Measurements from ENCODE around the gene FANCM.
"Not testable (repeated sequence)": the region's sequence is repeated elsewhere in the genome, so short reads cannot be mapped to it uniquely, and the experiment has no call there.

The FANCM gene

GRCh38 chr14:45135156-45135555 is 574 bp upstream of the FANCM start:
- Histone ChIP-seq H3K36me3 (ENCODE audit: insufficient read depth, low read length) (peaks cover 11% of the 10 kb centered on the region; the same call in 1 of the 2 replicates), H3K4me1 (ENCODE audit: insufficient read depth, low read length) (peaks cover 67% of the 10 kb centered on the region), H3K9ac (ENCODE audit: low read depth, low read length) (peak overlapping the region; percentile 95), H3K4me2 (ENCODE audit: insufficient read depth, low read length) (peak overlapping the region; percentile 87), H3K9me3 (ENCODE audit: insufficient read depth, low read length, severe bottlenecking) (no peaks in the 10 kb centered on the region), H3K27me3 (ENCODE audit: insufficient read depth, low read length, poor library complexity) (no peaks in the 10 kb centered on the region), H3K79me2 (ENCODE audit: insufficient read depth, low read length) (peaks cover 85% of the 10 kb centered on the region), H3K27ac (ENCODE audit: low read length) (peak overlapping the region; percentile 85), H4K20me1 (ENCODE audit: insufficient read depth, low read length) (peaks cover 7% of the 10 kb centered on the region), H3K4me3 (ENCODE audit: low read depth in 1 of 2, low read length in 2 of 2) (peak overlapping the region; percentile 98 to 99), H2AFZ (ENCODE audit: low read depth, low read length) (peak overlapping the region; percentile 89)
- no peak for ATAC-seq (ENCODE audit: insufficient read depth, low read depth)
- TF ChIP-seq EZH2 (IDR thresholded peaks at IDR 0.05; ENCODE audit: borderline replicate concordance, low read depth, low read length, severe bottlenecking) (no peak), CTCF (IDR thresholded peaks at IDR 0.05; ENCODE audit: borderline replicate concordance, extremely low read depth, low read length, poor library complexity, severe bottlenecking) (no peak)
- DNase-seq: no peak

GRCh38 chr14:45136399-45136798 is 669 bp downstream of the FANCM start:
- Histone ChIP-seq H3K9me3 (ENCODE audit: insufficient read depth, low read length, severe bottlenecking) (no peaks in the 10 kb centered on the region), H3K79me2 (ENCODE audit: insufficient read depth, low read length) (peaks cover 81% of the 10 kb centered on the region), H3K4me3 (ENCODE audit: low read depth in 1 of 2, low read length in 2 of 2) (peak overlapping the region; percentile 98 to 99), H3K4me1 (ENCODE audit: insufficient read depth, low read length) (peaks cover 59% of the 10 kb centered on the region), H3K4me2 (ENCODE audit: insufficient read depth, low read length) (peak overlapping the region; percentile 87), H3K36me3 (ENCODE audit: insufficient read depth, low read length) (peaks cover 13% of the 10 kb centered on the region), H4K20me1 (ENCODE audit: insufficient read depth, low read length) (peaks cover 7% of the 10 kb centered on the region), H3K9ac (ENCODE audit: low read depth, low read length) (peak overlapping the region; percentile 95), H3K27me3 (ENCODE audit: insufficient read depth, low read length, poor library complexity) (no peaks in the 10 kb centered on the region), H3K27ac (ENCODE audit: low read length) (peak overlapping the region; percentile 96), H2AFZ (ENCODE audit: low read depth, low read length) (peak overlapping the region; percentile 99)
- no peak for TF ChIP-seq CTCF (IDR thresholded peaks at IDR 0.05; ENCODE audit: borderline replicate concordance, extremely low read depth, low read length, poor library complexity, severe bottlenecking)
- no peak for TF ChIP-seq EZH2 (IDR thresholded peaks at IDR 0.05; ENCODE audit: borderline replicate concordance, low read depth, low read length, severe bottlenecking)
- no peak for ATAC-seq (ENCODE audit: insufficient read depth, low read depth)
- no peak for DNase-seq

GRCh38 chr14:45140661-45141187 is 5.0 kb downstream of the FANCM start:
- H3K9ac ChIP-seq (ENCODE audit: low read depth, low read length): no peak overlapping the region

GRCh38 chr14:45142083-45142482 is 6.4 kb downstream of the FANCM start:
- not testable (repeated sequence) for H3K4me3 ChIP-seq (ENCODE audit: low read depth in 1 of 2, low read length in 2 of 2); H3K4me2 ChIP-seq (ENCODE audit: insufficient read depth, low read length); H3K27me3 ChIP-seq (ENCODE audit: insufficient read depth, low read length, poor library complexity); H4K20me1 ChIP-seq (ENCODE audit: insufficient read depth, low read length); H3K9ac ChIP-seq (ENCODE audit: low read depth, low read length); DNase-seq; H3K27ac ChIP-seq (ENCODE audit: low read length); H3K9me3 ChIP-seq (ENCODE audit: insufficient read depth, low read length, severe bottlenecking); ATAC-seq (ENCODE audit: insufficient read depth, low read depth); H2AFZ ChIP-seq (ENCODE audit: low read depth, low read length)
- H3K4me1 ChIP-seq (ENCODE audit: insufficient read depth, low read length): peaks cover 32% of the 10 kb centered on the region
- H3K79me2 ChIP-seq (ENCODE audit: insufficient read depth, low read length): peaks cover 76% of the 10 kb centered on the region
- peaks cover 35% of the 10 kb centered on the region for H3K36me3 ChIP-seq (ENCODE audit: insufficient read depth, low read length)

More at GRCh38 chr14:45140661-45141187, 5.0 kb downstream of the FANCM start:
- no peak overlapping the region for H3K4me3 ChIP-seq (ENCODE audit: low read depth in 1 of 2, low read length in 2 of 2)
- no peak for DNase-seq
- no peak overlapping the region for H3K27ac ChIP-seq (ENCODE audit: low read length)
- H3K27me3 ChIP-seq (ENCODE audit: insufficient read depth, low read length, poor library complexity): no peaks in the 10 kb centered on the region
- peaks cover 88% of the 10 kb centered on the region for H3K79me2 ChIP-seq (ENCODE audit: insufficient read depth, low read length)
- no peak overlapping the region for H2AFZ ChIP-seq (ENCODE audit: low read depth, low read length)
- no peak for TF ChIP-seq EZH2 (IDR thresholded peaks at IDR 0.05; ENCODE audit: borderline replicate concordance, low read depth, low read length, severe bottlenecking)
- TF ChIP-seq CTCF (IDR thresholded peaks at IDR 0.05; ENCODE audit: borderline replicate concordance, extremely low read depth, low read length, poor library complexity, severe bottlenecking): no peak
- H4K20me1 ChIP-seq (ENCODE audit: insufficient read depth, low read length): peaks cover 7% of the 10 kb centered on the region
- H3K9me3 ChIP-seq (ENCODE audit: insufficient read depth, low read length, severe bottlenecking): no peaks in the 10 kb centered on the region
- ATAC-seq (ENCODE audit: insufficient read depth, low read depth): no peak
- H3K4me2 ChIP-seq (ENCODE audit: insufficient read depth, low read length): no peak overlapping the region
- peaks cover 35% of the 10 kb centered on the region for H3K36me3 ChIP-seq (ENCODE audit: insufficient read depth, low read length)
- H3K4me1 ChIP-seq (ENCODE audit: insufficient read depth, low read length): peaks cover 38% of the 10 kb centered on the region

All from DND-41 (cell line).